Spleen (tissue), 11 donors: ENCODE data around the gene SNRNP70. TPM values are rescaled to one million over a fixed set of nuclear protein-coding genes. Genes with fewer than 3 reads are reported as not detected.
"Not testable (repeated sequence)": the region's sequence is repeated elsewhere in the genome, so short reads cannot be mapped to it uniquely, and the experiment has no call there.

ENCODE experiments used
- DNase-seq: peaks from one replicate; pipeline ENCODE4 v3.0.0-alpha.2; 2020
- H3K27ac ChIP-seq, 8 donors: fragments of 200-600 bp; sonication (generic) in 7 of 8; 1 replicate in 4 of 8; 2 replicates in 4 of 8; pipeline versions ENCODE4 v1.5.0 to v1.8.0; 2016 to 2021; ENCODE audit warnings: inconsistent platforms in 4 of 8, mild to moderate bottlenecking in 4 of 8, moderate library complexity in 1 of 8
- H3K27me3 ChIP-seq, 7 donors: fragments of 200-600 bp; sonication (generic) in 6 of 7; replicated peaks in 1 of 7; 1 replicate in 4 of 7; 2 replicates in 3 of 7; pipeline versions ENCODE4 v1.5.0 to v1.8.0; 2016 to 2021; ENCODE audit warnings: inconsistent platforms in 3 of 7, mild to moderate bottlenecking in 1 of 7
- H3K36me3 ChIP-seq, 6 donors: fragments of 200-600 bp; sonication (generic) in 5 of 6; 1 replicate in 4 of 6; 2 replicates in 2 of 6; pipeline versions ENCODE4 v1.5.0 to v1.8.0; 2016 to 2021; ENCODE audit warnings: inconsistent platforms in 2 of 6
- H3K4me1 ChIP-seq, 6 donors: fragments of 200-600 bp; sonication (generic) in 5 of 6; 1 replicate in 3 of 6; 2 replicates in 3 of 6; pipeline versions ENCODE4 v1.5.0 to v1.8.0; 2016 to 2021; ENCODE audit warnings: inconsistent platforms in 3 of 6
- H3K4me3 ChIP-seq, 8 donors: fragments of 200-600 bp; sonication (generic) in 7 of 8; 1 replicate in 4 of 8; 2 replicates in 4 of 8; pipeline versions ENCODE4 v1.5.0 to v1.8.0; 2016 to 2021; ENCODE audit warnings: inconsistent platforms in 4 of 8, mild to moderate bottlenecking in 4 of 8, moderate library complexity in 2 of 8
- H3K9me3 ChIP-seq, 8 donors: fragments of 200-600 bp; sonication (generic) in 7 of 8; 1 replicate in 4 of 8; 2 replicates in 4 of 8; pipeline versions ENCODE4 v1.5.0 to v1.8.0; 2016 to 2021; ENCODE audit warnings: inconsistent platforms in 4 of 8
- POLR2A ChIP-seq, 3 donors: fragments of 450-650 bp; IDR thresholded peaks; one replicate each; pipeline ENCODE4 v1.5.1; 2017; ENCODE audit warnings: antibody characterized with exemption in 3 of 3, mild to moderate bottlenecking in 1 of 3
- POLR2AphosphoS5 ChIP-seq, 3 donors: sonication (generic); formaldehyde crosslinking; IDR thresholded peaks; one replicate each; pipeline ENCODE4 v1.5.1; 2017; ENCODE audit warnings: antibody characterized with exemption in 3 of 3
- WGBS, 5 donors: extraction: QIAGEN DNeasy Blood & Tissue Kit in 3 of 5; methylation state at CpG; one replicate each; pipeline versions ENCODE4 v1.1.5 to v1.1.7; 2013 to 2018; 5-methylcytosine and 5-hydroxymethylcytosine counted together
- intact Hi-C: fragments of 100-400 bp; cut with DNase I; formaldehyde crosslinking; loops from one replicate; pipeline ENCODE4 v1.15.0; 2023; ENCODE audit warnings: low total_unique reads
- polyA plus RNA-seq, 3 donors: library from polyadenylated mRNA; stranded (reverse); fragments of 200-250 nt; gene quantifications; one replicate each; pipeline ENCODE4 v1.2.1, GENCODE V29; 2013
- total RNA-seq, 7 donors: library from RNA; depleted of rRNA in 3 of 7; stranded (reverse); fragments of >200 nt in 3 of 7; fragmentation: NEBNext Ultra II Directional in 4 of 7; extraction: Animal tissue kit (Norgen Biotek cat#: 25700) in 4 of 7; gene quantifications; one replicate each; pipeline versions ENCODE4 v1.1.0 to v1.2.1, GENCODE V29; 2016 to 2021
- TF ChIP-seq, protein P1 (sequence below), 11 experiments: fragments of 200-600 bp in 7 of 11; fragments of 450-650 bp in 4 of 11; sonication (generic) in 4 of 11; IDR thresholded peaks in 8 of 11; conservative IDR thresholded peaks in 3 of 11; 1 replicate in 7 of 11; 2 replicates in 4 of 11; pipeline versions ENCODE4 v1.4.0 to v1.8.0; 2016 to 2021; ENCODE audit warnings: antibody characterized with exemption in 11 of 11, inconsistent platforms in 4 of 11, mild to moderate bottlenecking in 1 of 11
- donor health status: healthy with polysubstance abuse.
- donor health status: DM: no; HTN: no; CAD: no; lungs with moderate emphysema.
- donor health status: DM: no; HTN: no; CAD: no.
- donor health status: Bipolar disorder and iron deficiency.
- donor health status: healthy.
- donor health status: DM: no; HTN: no; CAD: no.
- donor health status: DM: yes; HTN: yes; CAD: no.

SNRNP70 gene
- total and polyA plus RNA-seq, 10 donors, result 198 to 559 (median 272) TPM

DNA sequence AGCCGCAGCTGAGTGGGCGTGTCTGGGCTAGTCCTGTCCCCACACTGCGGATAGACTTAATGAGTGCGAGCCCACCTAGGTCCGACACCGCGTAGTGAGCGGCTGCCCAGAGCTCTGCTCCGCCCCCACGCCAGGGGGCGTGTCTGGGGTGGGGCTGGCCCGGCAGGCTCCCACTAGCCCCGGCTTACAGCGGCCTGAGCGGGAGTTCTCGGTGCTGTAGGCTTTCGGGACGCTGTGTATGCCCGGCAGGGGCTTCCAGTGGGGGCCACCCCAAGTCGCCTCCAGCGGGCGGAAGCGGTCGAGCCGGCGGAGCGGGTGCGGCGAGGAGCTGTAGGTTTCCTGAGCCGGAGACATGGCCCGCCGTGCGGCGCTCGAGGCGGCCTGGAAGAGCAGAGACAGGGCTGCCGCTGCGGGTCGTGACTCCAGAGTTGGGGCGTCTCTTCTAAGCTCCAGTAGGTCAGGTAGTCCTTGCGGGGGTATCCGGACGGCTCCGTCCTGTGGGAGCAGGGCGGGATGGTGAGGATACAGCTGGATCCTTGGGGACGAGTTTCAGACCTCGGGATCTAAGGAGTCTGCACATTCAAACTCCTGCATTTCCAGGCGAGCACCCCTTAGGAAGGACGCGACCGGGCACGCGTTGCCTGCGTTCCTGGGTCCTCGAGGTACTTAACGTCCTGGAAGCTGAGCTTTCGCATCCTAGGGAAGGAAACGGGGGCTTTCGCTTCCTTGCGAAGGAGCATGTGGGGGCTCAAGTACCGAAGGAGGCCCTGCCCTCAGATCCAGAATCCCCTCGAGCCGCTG lies 28.9 kb upstream of the SNRNP70 start:
- H3K9me3 ChIP-seq, result no peaks in the 10 kb centered on the region

DNA sequence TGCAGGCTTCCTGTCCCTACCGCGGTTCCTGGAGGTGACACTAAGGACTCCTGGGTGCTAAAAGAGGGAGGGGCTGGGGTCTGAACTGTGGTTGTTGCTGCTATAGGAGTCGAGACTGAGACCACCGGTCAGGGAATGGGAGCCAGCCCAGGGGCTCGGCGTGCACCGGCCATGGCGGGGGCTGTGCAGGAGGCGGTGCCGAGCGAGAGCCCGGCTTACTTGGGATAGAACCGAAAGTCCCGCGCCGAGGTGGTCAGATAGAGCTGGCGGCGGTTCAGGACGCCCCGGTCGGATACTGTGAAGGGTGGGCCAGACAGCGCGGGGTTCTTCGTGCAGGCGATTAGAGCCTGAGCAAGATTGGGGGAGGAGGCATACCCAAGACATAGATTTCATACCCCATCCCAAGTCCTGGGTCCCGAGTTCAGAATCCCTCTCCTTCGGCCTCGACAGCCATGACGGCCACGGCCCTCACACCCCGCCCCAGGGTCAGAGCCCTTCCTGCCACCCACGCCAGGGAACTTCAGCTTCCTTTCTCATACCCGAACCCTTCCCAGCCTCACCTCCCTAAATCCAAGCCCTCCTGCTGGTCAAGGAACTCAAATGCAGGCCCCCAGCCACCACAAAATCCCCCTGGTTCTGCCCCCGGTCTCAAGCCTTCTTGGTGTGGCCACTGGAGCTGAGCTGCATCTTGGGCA lies 28.2 kb upstream of the SNRNP70 start:
- H3K27ac ChIP-seq, intact Hi-C loops, DNase-seq, H3K9me3 ChIP-seq, H3K36me3 ChIP-seq: not testable (repeated sequence)
- 1 to 13% (median 2%) methylated on average over 20 to 34 of the region's 34 CpGs for WGBS, 5 donors
- Histone ChIP-seq H3K4me1 (peaks cover 14 to 30% (median 23%) of the 10 kb centered on the region in 6 donors), H3K4me3 (peak overlapping the region; percentile 33 to 73 (median 51)), H3K27me3 (peaks cover 0 to 70% (median 26%) of the 10 kb centered on the region in 7 donors)

More for the DNA sequence above, 28.9 kb upstream of the SNRNP70 start:
- Histone ChIP-seq H3K27me3 (peaks cover 0 to 63% (median 26%) of the 10 kb centered on the region in 7 donors), H3K36me3 (no peaks in the 10 kb centered on the region), H3K4me1 (peaks cover 14 to 30% (median 23%) of the 10 kb centered on the region in 6 donors), H3K4me3 (peak overlapping the region; percentile 33 to 73 (median 51)), H3K27ac (no peak overlapping the region)
- TF ChIP-seq, protein P1, sequence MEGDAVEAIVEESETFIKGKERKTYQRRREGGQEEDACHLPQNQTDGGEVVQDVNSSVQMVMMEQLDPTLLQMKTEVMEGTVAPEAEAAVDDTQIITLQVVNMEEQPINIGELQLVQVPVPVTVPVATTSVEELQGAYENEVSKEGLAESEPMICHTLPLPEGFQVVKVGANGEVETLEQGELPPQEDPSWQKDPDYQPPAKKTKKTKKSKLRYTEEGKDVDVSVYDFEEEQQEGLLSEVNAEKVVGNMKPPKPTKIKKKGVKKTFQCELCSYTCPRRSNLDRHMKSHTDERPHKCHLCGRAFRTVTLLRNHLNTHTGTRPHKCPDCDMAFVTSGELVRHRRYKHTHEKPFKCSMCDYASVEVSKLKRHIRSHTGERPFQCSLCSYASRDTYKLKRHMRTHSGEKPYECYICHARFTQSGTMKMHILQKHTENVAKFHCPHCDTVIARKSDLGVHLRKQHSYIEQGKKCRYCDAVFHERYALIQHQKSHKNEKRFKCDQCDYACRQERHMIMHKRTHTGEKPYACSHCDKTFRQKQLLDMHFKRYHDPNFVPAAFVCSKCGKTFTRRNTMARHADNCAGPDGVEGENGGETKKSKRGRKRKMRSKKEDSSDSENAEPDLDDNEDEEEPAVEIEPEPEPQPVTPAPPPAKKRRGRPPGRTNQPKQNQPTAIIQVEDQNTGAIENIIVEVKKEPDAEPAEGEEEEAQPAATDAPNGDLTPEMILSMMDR (IDR thresholded peaks at IDR 0.05 in 8 of 11, conservative IDR thresholded peaks at IDR 0.05 in 3 of 11), result peak in 7 of 11 experiments; percentile 16 to 55 (median 45)
- TF ChIP-seq POLR2AphosphoS5 (IDR thresholded peaks at IDR 0.05), result peak in 1 of 3 donors; percentile 45
- no peak for TF ChIP-seq POLR2A (IDR thresholded peaks at IDR 0.05)
- 0 to 3% (median 1%) methylated on average over 10 to 63 of the region's 63 CpGs for WGBS, 5 donors
- intact Hi-C loops, result no loop called here
- peak; percentile 86 for DNase-seq

DNA sequence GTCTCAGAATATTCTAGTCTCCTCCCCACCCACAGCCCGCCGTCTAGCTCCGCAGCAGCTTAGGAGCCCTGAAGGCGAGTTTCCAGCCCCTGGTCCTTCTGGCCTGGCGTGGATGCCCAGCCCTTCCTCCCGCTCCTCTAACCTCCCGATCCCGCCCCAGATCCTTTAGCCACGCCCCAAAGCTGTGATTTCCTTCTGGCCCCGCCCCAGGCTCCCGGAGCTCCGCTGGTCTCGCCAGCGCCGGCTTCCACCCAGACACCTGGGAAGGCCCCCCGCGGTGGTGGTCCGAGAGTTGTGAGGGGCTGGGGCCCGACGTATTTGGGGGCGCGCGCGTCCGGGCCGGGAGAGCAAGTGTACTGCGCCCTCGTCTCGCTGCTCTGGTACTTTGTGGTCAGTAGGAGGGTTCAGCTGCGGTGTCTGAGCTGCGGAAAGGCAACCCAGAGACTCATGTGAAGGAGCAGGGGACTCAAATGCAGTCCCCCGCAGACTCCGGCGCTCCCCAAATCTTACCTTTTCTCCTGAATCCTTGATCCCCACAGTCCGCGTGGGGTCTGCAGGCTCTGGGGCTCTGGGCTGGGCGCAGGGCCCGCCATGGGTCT lies 27.5 kb upstream of the SNRNP70 start, which contains the start of gene CGB7:
TSS of gene CGB7 (minus strand) at position 114 of the 599 bp plus-strand sequence. CDS start 2,374 bp downstream, outside the sequence.
- peaks cover 0 to 77% (median 33%) of the 10 kb centered on the region in 7 donors for H3K27me3 ChIP-seq
- H3K4me3 ChIP-seq, result peak within 1 kb of the TSS; percentile 33 to 73 (median 51)
- TF ChIP-seq POLR2AphosphoS5 (IDR thresholded peaks at IDR 0.05), result peak in 1 of 3 donors; percentile 14
- TF ChIP-seq, protein P1 (IDR thresholded peaks at IDR 0.05 in 8 of 11, conservative IDR thresholded peaks at IDR 0.05 in 3 of 11), result no peak
- TF ChIP-seq POLR2A (IDR thresholded peaks at IDR 0.05), result no peak
- intact Hi-C loops, result no loop called here
- no peaks in the 10 kb centered on the region for H3K9me3 ChIP-seq
- peaks cover 14 to 30% (median 23%) of the 10 kb centered on the region in 6 donors for H3K4me1 ChIP-seq
- WGBS, 5 donors, result 4 to 10% (median 6%) methylated on average over 17 to 38 of the region's 38 CpGs
- no peaks in the 10 kb centered on the region for H3K36me3 ChIP-seq
- no peak within 1 kb of the TSS for H3K27ac ChIP-seq
- DNase-seq, result peak; percentile 79

DNA sequence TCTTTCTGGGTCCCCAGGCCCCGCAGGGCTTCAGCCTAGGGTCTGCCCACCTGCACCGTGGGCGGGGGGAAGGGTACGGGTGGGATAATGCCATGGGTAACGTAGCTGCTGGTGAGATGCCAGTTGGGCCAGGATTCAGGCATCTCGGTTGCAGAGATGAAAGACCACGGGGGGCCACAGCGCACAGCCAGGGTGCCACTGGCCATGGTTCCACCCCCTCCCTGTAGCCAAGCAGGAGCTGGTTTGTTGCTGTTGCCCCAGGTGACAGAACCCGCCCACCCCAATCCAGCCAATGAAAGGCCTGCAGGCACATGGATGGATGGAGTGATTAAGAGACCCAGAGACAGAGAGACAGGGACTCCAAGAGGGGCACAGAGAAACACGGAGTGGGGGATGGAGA lies 26.7 kb upstream of the SNRNP70 start:
- DNase-seq, result no peak
- Histone ChIP-seq H3K4me3 (no peak overlapping the region), H3K36me3 (no peaks in the 10 kb centered on the region), H3K9me3 (no peaks in the 10 kb centered on the region), H3K27me3 (peaks cover 0 to 85% (median 36%) of the 10 kb centered on the region in 7 donors), H3K27ac (no peak overlapping the region), H3K4me1 (peaks cover 14 to 30% (median 23%) of the 10 kb centered on the region in 6 donors)
- WGBS, 5 donors, result 44 to 62% (median 48%) methylated on average over 8 to 10 of the region's 10 CpGs
- intact Hi-C loops, result no loop called here
- TF ChIP-seq, protein P1 (IDR thresholded peaks at IDR 0.05 in 8 of 11, conservative IDR thresholded peaks at IDR 0.05 in 3 of 11), result no peak
- TF ChIP-seq POLR2AphosphoS5 (IDR thresholded peaks at IDR 0.05) (no peak), POLR2A (IDR thresholded peaks at IDR 0.05) (no peak)
